K562 (cell line): ENCODE data around the gene TADA2A. TPM values are rescaled to one million over a fixed set of nuclear protein-coding genes. Genes with fewer than 3 reads are reported as not detected.
A peak's percentile ranks its signal among the peaks of the same experiment; 100 is the strongest.

ENCODE experiments used
- ATAC-seq: fragments of 200-7000 bp; cut with Tn5 transposase; 3 replicates; pipeline ENCODE4 v1.9.1; 2020; ENCODE audit warnings: moderate library complexity
- BruUV-seq: library from RNA; stranded (reverse); fragments of 400-500 nt; replicated peaks from 2 replicates; lab custom pipeline; 2021; lab: Mats Ljungman, UMichigan
- CTCF ChIA-PET: fragments of 300-600 bp; formaldehyde crosslinking; extraction: SDS; loops from one replicate; lab custom pipeline; 2021; ENCODE audit warnings: low intra/inter-chr PET ratio; lab: Yijun Ruan, JAX
- POLR2A ChIA-PET: fragments of 300-600, 350-650 bp; sonication (Branson Sonifier 250); formaldehyde crosslinking; extraction: SDS; loops from one replicate; lab custom pipeline; 2021; ENCODE audit warnings: antibody characterized with exemption, inconsistent platforms; lab: Yijun Ruan, JAX
- DNase-seq, 4 experiments: peaks; one replicate each; pipeline versions ENCODE4 v3.0.0 to v3.0.0-alpha.2; 2011 to 2018; ENCODE audit warnings: low spot score in 3 of 4, mixed read lengths in 3 of 4; ENCODE audit errors: extremely low read depth in 1 of 4
- FAIRE-seq: peaks from 2 replicates; lab custom pipeline; 2011; peaks lifted over from hg19 to GRCh38; lab: Jason Lieb, UNC
- H2AFZ ChIP-seq: 2 replicates; pipeline ENCODE4 v1.6.0; 2011; ENCODE audit warnings: low read depth, low read length, control low read depth, inconsistent platforms
- H3K27ac ChIP-seq: fragments of 200-600 bp; 3 replicates; pipeline ENCODE4 v1.8.0; 2011; ENCODE audit warnings: low read depth, mild to moderate bottlenecking, control low read depth, inconsistent platforms, low read length, moderate library complexity, mixed read lengths; ENCODE audit errors: extremely low read depth
- H3K27me3 ChIP-seq, 2 experiments: fragments of 300-600 bp in 1 of 2; 2 replicates in 1 of 2; 3 replicates in 1 of 2; pipeline versions ENCODE4 v1.6.0 to v1.8.0; 2011; ENCODE audit warnings: inconsistent platforms in 2 of 2, low read length in 2 of 2, mild to moderate bottlenecking in 1 of 2, mixed read lengths in 1 of 2, moderate library complexity in 1 of 2; ENCODE audit not compliant: control insufficient read depth in 2 of 2, insufficient read depth in 2 of 2
- H3K36me3 ChIP-seq: fragments of 300-600 bp; 3 replicates; pipeline ENCODE4 v1.8.0; 2011; ENCODE audit warnings: mild to moderate bottlenecking, low read length, inconsistent platforms; ENCODE audit not compliant: control insufficient read depth, insufficient read depth
- H3K4me1 ChIP-seq, 2 experiments: fragments of 200-600 bp in 1 of 2; replicated peaks in 1 of 2; 2 replicates in 1 of 2; 3 replicates in 1 of 2; pipeline versions ENCODE4 v1.5.1 to v1.8.0; 2011; ENCODE audit warnings: inconsistent platforms in 2 of 2, low read length in 2 of 2, mild to moderate bottlenecking in 1 of 2, mixed read lengths in 1 of 2, moderate library complexity in 1 of 2; ENCODE audit not compliant: control insufficient read depth in 2 of 2, insufficient read depth in 2 of 2
- H3K4me2 ChIP-seq: 2 replicates; pipeline ENCODE4 v1.6.1; 2011; ENCODE audit warnings: low read length, control low read depth, inconsistent platforms, mixed read lengths; ENCODE audit not compliant: insufficient read depth
- H3K4me3 ChIP-seq: fragments of 200-600 bp; sonication (generic), shearing (Covaris generic); 2 replicates; pipeline ENCODE4 v1.5.1; 2016; ENCODE audit warnings: control low read depth, inconsistent platforms
- H3K79me2 ChIP-seq: fragments of 200-600 bp; 3 replicates; pipeline ENCODE4 v1.8.0; 2011; ENCODE audit warnings: low read length, inconsistent platforms; ENCODE audit not compliant: control insufficient read depth, insufficient read depth
- H3K9ac ChIP-seq, 2 experiments: 2 replicates each; pipeline versions ENCODE4 v1.6.0 to v1.6.1; 2011; ENCODE audit warnings: low read depth in 2 of 2, low read length in 2 of 2, control low read depth in 1 of 2, inconsistent platforms in 1 of 2, mild to moderate bottlenecking in 1 of 2, mixed read lengths in 1 of 2; ENCODE audit not compliant: insufficient read depth in 1 of 2
- H3K9me1 ChIP-seq: one replicate; pipeline ENCODE4 v1.6.0; 2011; ENCODE audit warnings: inconsistent platforms, mild to moderate bottlenecking, low read length, moderate library complexity; ENCODE audit not compliant: control insufficient read depth, insufficient read depth
- H3K9me3 ChIP-seq: replicated peaks from 2 replicates; pipeline ENCODE4 v1.5.1; 2011; ENCODE audit warnings: low read depth, low read length, inconsistent platforms; ENCODE audit not compliant: control insufficient read depth, insufficient read depth
- H4K20me1 ChIP-seq: replicated peaks from 2 replicates; pipeline ENCODE4 v1.6.1; 2011; ENCODE audit warnings: low read length, inconsistent platforms, mixed read lengths; ENCODE audit not compliant: control insufficient read depth, insufficient read depth
- BCOR ChIP-seq: fragments of 450-650 bp; IDR thresholded peaks from 2 replicates; pipeline ENCODE4 v1.6.1; 2016
- CBX2 ChIP-seq: fragments of 200-600 bp; sonication (generic); IDR thresholded peaks from one replicate; pipeline ENCODE4 v1.6.1; 2012; ENCODE audit warnings: mild to moderate bottlenecking, low read length, inconsistent platforms; ENCODE audit not compliant: insufficient read depth, poor library complexity, severe bottlenecking
- DLX4 ChIP-seq: fragments of 250-450 bp; sonication (Bioruptor Pico); IDR thresholded peaks from 2 replicates; pipeline ENCODE4 v1.6.1; 2021; ENCODE audit warnings: mild to moderate bottlenecking
- HMBOX1 ChIP-seq: sonication (generic); IDR thresholded peaks from 2 replicates; pipeline ENCODE4 v1.6.1; 2016
- KDM1A ChIP-seq, 2 experiments: fragments of 450-650 bp; IDR thresholded peaks; 2 replicates each; pipeline ENCODE4 v1.6.1; 2016; ENCODE audit warnings: mild to moderate bottlenecking in 2 of 2
- NBN ChIP-seq: fragments of 450-650 bp; IDR thresholded peaks from 2 replicates; pipeline ENCODE4 v1.6.1; 2016; ENCODE audit warnings: low read depth, mild to moderate bottlenecking
- NR0B1 ChIP-seq: fragments of 450-650 bp; IDR thresholded peaks from one replicate; pipeline ENCODE4 v1.6.1; 2018; ENCODE audit warnings: mild to moderate bottlenecking, moderate library complexity; ENCODE audit not compliant: partially characterized antibody
- RBM25 ChIP-seq: fragments of 200-400 bp; formaldehyde crosslinking; IDR thresholded peaks from 2 replicates; pipeline ENCODE4 v1.6.1; 2018; ENCODE audit warnings: low read length, low read depth, moderate library complexity; ENCODE audit not compliant: severe bottlenecking
- RHOXF2B ChIP-seq: fragments of 250-450 bp; sonication (Bioruptor Pico); conservative IDR thresholded peaks from 2 replicates; pipeline ENCODE4 v1.5.1; 2021
- SMARCA5 ChIP-seq: fragments of 450-650 bp; IDR thresholded peaks from 2 replicates; pipeline ENCODE4 v1.6.1; 2016
- ZFP36 ChIP-seq: fragments of 150-350 bp; IDR thresholded peaks from 2 replicates; pipeline ENCODE4 v1.6.1; 2018; ENCODE audit warnings: low read length, low read depth; ENCODE audit not compliant: partially characterized antibody
- ZNF134 ChIP-seq: fragments of 250-450 bp; sonication (Bioruptor Pico); conservative IDR thresholded peaks from 2 replicates; pipeline ENCODE4 v1.4.0; 2020
- ZNF444 ChIP-seq: fragments of 250-450 bp; sonication (Bioruptor Pico); IDR thresholded peaks from 2 replicates; pipeline ENCODE4 v1.4.0; 2020; ENCODE audit warnings: mild to moderate bottlenecking, moderate library complexity
- ZNF609 ChIP-seq: sonication (generic); formaldehyde crosslinking; IDR thresholded peaks from 2 replicates; pipeline ENCODE4 v1.8.1; 2023; ENCODE audit warnings: missing genetic modification reagents, mild to moderate bottlenecking, borderline replicate concordance
- ZNF699 ChIP-seq: fragments of 250-450 bp; sonication (Bioruptor Pico); IDR thresholded peaks from 2 replicates; pipeline ENCODE4 v1.8.0; 2021; ENCODE audit warnings: mild to moderate bottlenecking, moderate library complexity; ENCODE audit not compliant: insufficient replicate concordance
- WGBS: fragments of 100-300 bp; shearing (Covaris generic); methylation state at CpG from one replicate; pipeline ENCODE4 v1.1.6; 2016; ENCODE audit warnings: low coverage, mixed read lengths; ENCODE audit not compliant: insufficient coverage; ENCODE audit errors: missing lambda C conversion rate; 5-methylcytosine and 5-hydroxymethylcytosine counted together
- in situ Hi-C: fragments of 300-500 bp; cut with MboI; formaldehyde crosslinking; loops from 4 replicates; pipeline ENCODE4 v1.15.0; 2018; ENCODE audit warnings: inconsistent platforms, mixed read lengths
- intact Hi-C: fragments of 100-400 bp; cut with micrococcal nuclease; formaldehyde crosslinking; loops from 2 replicates; pipeline ENCODE4 v1.14.2; 2022
- polyA plus RNA-seq, 8 experiments: library from polyadenylated mRNA; depleted of rRNA in 4 of 8; stranded (reverse) in 5 of 8; unstranded in 3 of 8; fragments of >200 nt; fragmentation: Nextera tagmentation in 2 of 8; fragmentation: Illumina TruSeq in 1 of 8; extraction: Ambion mirVana in 2 of 8; extraction: Trizol in 1 of 8; gene quantifications; 2 replicates each; pipeline versions ENCODE4 v1.2.1 to v1.2.3, GENCODE V29; 2011 to 2014; ENCODE audit warnings: inconsistent platforms in 1 of 8, missing spikeins in 1 of 8
- total RNA-seq, 7 experiments: library from RNA; depleted of rRNA in 6 of 7; stranded (reverse); fragments of >200 nt in 6 of 7; fragmentation: Illumina TruSeq in 2 of 7; extraction: Trizol in 2 of 7; gene quantifications; 2 replicates each; pipeline versions ENCODE4 v1.2.1 to v1.2.3, GENCODE V29; 2011 to 2021; ENCODE audit warnings: low replicate concordance in 1 of 7

The TADA2A gene
- total and polyA plus RNA-seq, 9 of the 15 experiments (the other 6 are each of a cell fraction or from before 2014, with no cell fraction given): 13.8 to 37.7 (median 25.0) TPM

GRCh38 chr17:37425268-37425667 lies 18.6 kb downstream of the TADA2A start:
- POLR2A ChIA-PET: no interaction called here
- BruUV-seq: no TSS peak

More at GRCh38 chr17:37425268-37425667, 18.6 kb downstream of the TADA2A start:
- CTCF ChIA-PET: no interaction called here
- Histone ChIP-seq H3K79me2 (no peaks in the 10 kb centered on the region), H3K4me3 (no peak overlapping the region), H4K20me1 (no peaks in the 10 kb centered on the region), H3K9me3 (no peaks in the 10 kb centered on the region), H3K27me3 (no peaks in the 10 kb centered on the region), H3K27ac (no peak overlapping the region), H3K36me3 (peaks cover 71% of the 10 kb centered on the region), H3K9ac (no peak overlapping the region)
- 56% methylated on average over 1 of the region's 1 CpG for WGBS
- FAIRE-seq (no peak), ATAC-seq (no peak)
- in situ Hi-C loops: no loop called here
- 0 out of 4 replicates have a peak, but pooled peaks of 1 of the 2 experiments have one; percentile 11 for TF ChIP-seq KDM1A (IDR thresholded peaks at IDR 0.05)
- TF ChIP-seq ZNF699 (CRISPR knock-in tag): no peak
- TF ChIP-seq RHOXF2B (CRISPR knock-in tag): no peak
- no peak for TF ChIP-seq DLX4
- peak; percentile 83 for TF ChIP-seq BCOR
- TF ChIP-seq NR0B1: no peak
- TF ChIP-seq RBM25: peak; percentile 98
- TF ChIP-seq SMARCA5: peak; percentile 55; the same call in 1 of the 2 replicates
- TF ChIP-seq ZNF609: no peak
- TF ChIP-seq CBX2: no peak
- peak; percentile 68 for TF ChIP-seq ZFP36
- no peak for TF ChIP-seq HMBOX1
- TF ChIP-seq NBN: no peak
- no peak for TF ChIP-seq ZNF444 (CRISPR knock-in tag)
- no peak for TF ChIP-seq ZNF134 (CRISPR knock-in tag)
- TF ChIP-seq, all 486 proteins: peak for 5
- peaks cover 3 to 6% of the 10 kb centered on the region in 2 experiments; a peak in 3 of 5 replicates for H3K4me1 ChIP-seq
- no peak for DNase-seq
- H3K9me1 ChIP-seq: no peaks in the 10 kb centered on the region
- H3K4me2 ChIP-seq: no peak overlapping the region
- no peak overlapping the region for H2AFZ ChIP-seq
- intact Hi-C loops: no loop called here
